Activated naive CD4-positive, alpha-beta T cell treated with anti-CD3 and anti-CD28 coated beads for 36 hours (primary cell): ENCODE measurements around the gene CTSV. TPM values are rescaled to one million over a fixed set of nuclear protein-coding genes. Genes with fewer than 3 reads are reported as not detected.
A peak's percentile ranks its signal among the peaks of the same experiment; 100 is the strongest.
"Not testable (repeated sequence)": the region's sequence is repeated elsewhere in the genome, so short reads cannot be mapped to it uniquely, and the experiment has no call there.

Source experiments
- CTCF ChIA-PET: fragments of 350-600 bp; sonication (Branson Sonifier 250); formaldehyde crosslinking; loops from one replicate; lab custom pipeline; 2021; ENCODE audit warnings: antibody characterized with exemption; lab: Charles Lee
- DNase-seq: peaks from one replicate; pipeline ENCODE4 v3.0.0-alpha.2; 2020
- H3K27ac Mint-ChIP-seq: one replicate; pipeline ENCODE4 v1.8.0; 2021; ENCODE audit warnings: mild to moderate bottlenecking, mixed read lengths
- H3K27me3 Mint-ChIP-seq: one replicate; pipeline ENCODE4 v1.8.0; 2021; ENCODE audit warnings: low read depth, mixed read lengths
- H3K36me3 Mint-ChIP-seq: one replicate; pipeline ENCODE4 v1.8.0; 2021; ENCODE audit warnings: low read depth, mixed read lengths
- H3K4me1 Mint-ChIP-seq: one replicate; pipeline ENCODE4 v1.8.0; 2021; ENCODE audit warnings: low read depth, mixed read lengths
- H3K4me3 Mint-ChIP-seq: one replicate; pipeline ENCODE4 v1.8.0; 2021; ENCODE audit warnings: mild to moderate bottlenecking, moderate library complexity, mixed read lengths
- H3K9me3 Mint-ChIP-seq: one replicate; pipeline ENCODE4 v1.8.0; 2021; ENCODE audit warnings: mixed read lengths
- intact Hi-C: fragments of 100-400 bp; cut with micrococcal nuclease; formaldehyde crosslinking; loops from one replicate; pipeline ENCODE4 v1.15.1; 2023
- total RNA-seq, 2 experiments: library from RNA; stranded (reverse); gene quantifications; one replicate each; pipeline ENCODE4 v1.2.3, GENCODE V29; 2021

Gene CTSV
- total RNA-seq, 2 experiments from 2014 or later: 0.95 to 1.2 TPM

GRCh38 chr9:97067490-97067889 is 28.5 kb upstream of the CTSV start:
- Mint-ChIP-seq H3K4me3 (no peak overlapping the region), H3K9me3 (peaks cover 11% of the 10 kb centered on the region), H3K36me3 (peaks cover 1% of the 10 kb centered on the region), H3K27me3 (peaks cover 18% of the 10 kb centered on the region), H3K27ac (no peak overlapping the region), H3K4me1 (peaks cover 9% of the 10 kb centered on the region)
- CTCF ChIA-PET: no interaction called here
- intact Hi-C loops: no loop called here
- no peak for DNase-seq

DNA sequence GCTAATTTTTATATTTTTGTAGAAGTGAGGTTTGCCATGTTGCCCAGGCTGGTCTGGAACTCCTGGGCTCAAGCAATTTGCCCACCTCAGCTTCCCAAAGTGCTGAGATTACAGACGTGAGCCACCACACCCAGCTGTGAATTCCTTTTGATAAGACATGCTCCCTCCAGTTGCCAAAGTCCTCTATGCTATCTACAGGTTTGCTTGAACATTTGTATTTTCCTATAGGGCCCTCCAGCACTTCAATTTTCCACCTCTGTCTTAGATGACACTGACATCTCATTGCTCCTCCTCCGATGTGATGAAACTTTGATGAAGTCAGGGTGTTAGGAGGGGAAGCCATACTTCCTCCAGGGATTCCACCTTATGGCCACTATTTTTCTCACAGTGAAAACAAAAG is 25.2 kb upstream of the CTSV start:
- H3K4me1 Mint-ChIP-seq: peaks cover 15% of the 10 kb centered on the region
- H3K4me3 Mint-ChIP-seq: no peak overlapping the region
- peaks cover 11% of the 10 kb centered on the region for H3K9me3 Mint-ChIP-seq
- peaks cover 14% of the 10 kb centered on the region for H3K27me3 Mint-ChIP-seq
- no peak overlapping the region for H3K27ac Mint-ChIP-seq
- intact Hi-C loops: loop anchor here (5.0 kb wide), 1 partner anchor 587 kb away; no protein-coding TSS in a partner anchor
- peaks cover 1% of the 10 kb centered on the region for H3K36me3 Mint-ChIP-seq
- CTCF ChIA-PET: no interaction called here
- DNase-seq: no peak

DNA sequence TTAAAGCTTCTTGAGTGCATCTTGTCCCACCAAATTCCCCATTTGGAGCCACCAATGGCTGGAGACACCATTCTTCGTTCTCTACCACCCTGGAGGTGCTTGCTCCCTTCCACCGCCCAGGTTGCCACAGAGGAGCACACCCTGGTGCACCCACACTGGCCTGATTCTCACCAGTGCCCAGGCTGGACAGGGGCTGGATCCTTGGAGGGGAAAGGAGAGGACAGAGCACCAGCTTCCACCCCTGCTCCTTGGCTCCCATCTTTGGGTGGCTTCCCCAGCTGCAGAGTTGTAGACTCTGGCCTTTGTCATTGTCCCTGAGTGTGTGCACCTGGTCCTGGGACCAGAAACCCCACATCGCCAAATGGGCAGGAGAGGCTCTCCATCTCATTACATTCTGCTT is 21.9 kb upstream of the CTSV start:
- CTCF ChIA-PET: no interaction called here
- peaks cover 2% of the 10 kb centered on the region for H3K9me3 Mint-ChIP-seq
- no peak overlapping the region for H3K27ac Mint-ChIP-seq

GRCh38 chr9:97059626-97060025 is 20.7 kb upstream of the CTSV start:
- intact Hi-C loops: loop anchor here (5.0 kb wide), 1 partner anchor 582 kb away; no protein-coding TSS in a partner anchor
- Mint-ChIP-seq H3K36me3 (no peaks in the 10 kb centered on the region), H3K4me3 (no peak overlapping the region), H3K9me3 (no peaks in the 10 kb centered on the region), H3K27ac (no peak overlapping the region), H3K4me1 (peaks cover 15% of the 10 kb centered on the region), H3K27me3 (peaks cover 11% of the 10 kb centered on the region)
- DNase-seq: no peak
- CTCF ChIA-PET: no interaction called here

More for the DNA sequence above, 21.9 kb upstream of the CTSV start:
- Mint-ChIP-seq H3K4me1 (peaks cover 15% of the 10 kb centered on the region), H3K4me3 (no peak overlapping the region), H3K36me3 (peaks cover 1% of the 10 kb centered on the region), H3K27me3 (peaks cover 7% of the 10 kb centered on the region)
- intact Hi-C loops: loop anchor here (5.0 kb wide), 1 partner anchor 583 kb away; no protein-coding TSS in a partner anchor
- no peak for DNase-seq

GRCh38 chr9:97057651-97058050 is 18.7 kb upstream of the CTSV start:
- intact Hi-C loops: no loop called here
- Mint-ChIP-seq H3K27ac (no peak overlapping the region), H3K36me3 (no peaks in the 10 kb centered on the region), H3K4me1 (peaks cover 8% of the 10 kb centered on the region), H3K9me3 (no peaks in the 10 kb centered on the region), H3K4me3 (no peak overlapping the region), H3K27me3 (peaks cover 18% of the 10 kb centered on the region)
- no peak for DNase-seq
- CTCF ChIA-PET: no interaction called here

DNA sequence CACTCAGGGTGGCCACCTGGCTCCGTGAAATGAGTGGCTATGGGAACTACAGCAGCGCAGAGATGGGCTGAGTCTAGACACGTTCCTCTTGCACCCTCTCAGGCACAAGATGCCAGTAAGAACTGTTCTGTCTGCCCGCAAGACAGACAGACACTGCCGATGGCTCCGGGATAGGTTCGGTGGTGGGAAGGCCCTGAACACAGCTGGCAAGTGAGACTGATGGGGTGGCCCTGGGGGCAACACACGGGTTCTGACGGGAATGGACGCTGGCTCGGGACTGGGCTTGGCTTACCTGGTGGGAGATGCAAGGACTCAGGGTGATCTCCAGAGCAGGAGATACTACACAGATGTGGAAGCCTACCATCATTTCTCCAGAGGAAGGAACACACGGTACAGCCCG is 16.9 kb upstream of the CTSV start:
- H3K27me3 Mint-ChIP-seq: peaks cover 21% of the 10 kb centered on the region
- DNase-seq, H3K4me3 Mint-ChIP-seq, H3K9me3 Mint-ChIP-seq, H3K4me1 Mint-ChIP-seq, intact Hi-C loops, CTCF ChIA-PET, H3K27ac Mint-ChIP-seq, H3K36me3 Mint-ChIP-seq: not testable (repeated sequence)

- Mint-ChIP-seq H3K27me3 (peaks cover 18% of the 10 kb centered on the region), H3K27ac (no peak overlapping the region), H3K4me3 (no peak overlapping the region), H3K36me3 (no peaks in the 10 kb centered on the region), H3K4me1 (no peaks in the 10 kb centered on the region), H3K9me3 (no peaks in the 10 kb centered on the region)
- DNase-seq: no peak
- CTCF ChIA-PET: no interaction called here
- intact Hi-C loops: no loop called here
These were observed 14.8 kb upstream of the CTSV start for GRCh38 chr9:97053717-97054116.

- CTCF ChIA-PET: no interaction called here
- DNase-seq: no peak
- intact Hi-C loops: no loop called here
These were observed 13.8 kb upstream of the CTSV start for GRCh38 chr9:97052735-97053134.

DNA sequence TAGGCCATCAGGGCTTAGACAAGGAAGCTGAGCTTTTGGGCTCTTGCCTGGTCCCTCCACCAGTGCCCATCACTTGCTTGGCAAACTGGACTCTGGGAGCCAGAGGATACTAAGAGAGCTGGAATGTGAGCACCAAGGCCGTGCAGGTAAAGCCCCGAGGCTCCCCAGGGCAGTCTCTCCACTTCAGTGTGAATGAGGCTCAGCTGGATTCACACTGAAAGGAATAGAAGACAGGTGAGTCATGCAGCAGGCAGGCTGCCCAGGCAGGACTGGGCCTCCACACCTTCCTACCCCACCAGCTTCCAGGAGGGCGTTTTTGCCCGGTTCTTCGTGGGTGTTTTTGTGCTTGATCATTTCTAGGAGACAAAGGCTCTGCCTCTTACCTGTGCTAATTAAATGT is 7.3 kb upstream of the CTSV start:
- H3K27me3 Mint-ChIP-seq: peaks cover 31% of the 10 kb centered on the region
- H3K9me3 Mint-ChIP-seq: no peaks in the 10 kb centered on the region
- H3K4me3 Mint-ChIP-seq: no peak overlapping the region
- no peaks in the 10 kb centered on the region for H3K4me1 Mint-ChIP-seq
- CTCF ChIA-PET: no interaction called here
- no peaks in the 10 kb centered on the region for H3K36me3 Mint-ChIP-seq
- DNase-seq: no peak
- no peak overlapping the region for H3K27ac Mint-ChIP-seq
- intact Hi-C loops: no loop called here

More at GRCh38 chr9:97052735-97053134, 13.8 kb upstream of the CTSV start:
- peaks cover 18% of the 10 kb centered on the region for H3K27me3 Mint-ChIP-seq
- no peaks in the 10 kb centered on the region for H3K4me1 Mint-ChIP-seq
- no peak overlapping the region for H3K27ac Mint-ChIP-seq
- no peaks in the 10 kb centered on the region for H3K36me3 Mint-ChIP-seq
- H3K9me3 Mint-ChIP-seq: no peaks in the 10 kb centered on the region
- no peak overlapping the region for H3K4me3 Mint-ChIP-seq

GRCh38 chr9:97045300-97045699 is 6.4 kb upstream of the CTSV start:
- intact Hi-C loops: no loop called here

GRCh38 chr9:97041898-97042297 is 3.0 kb upstream of the CTSV start:
- Mint-ChIP-seq H3K27ac (no peak overlapping the region), H3K9me3 (no peaks in the 10 kb centered on the region), H3K4me3 (no peak overlapping the region), H3K4me1 (peaks cover 2% of the 10 kb centered on the region), H3K36me3 (no peaks in the 10 kb centered on the region), H3K27me3 (peaks cover 49% of the 10 kb centered on the region)
- DNase-seq: no peak
- intact Hi-C loops: no loop called here
- CTCF ChIA-PET: interaction anchor here (0.6 kb wide), 1 partner anchor 401 kb away, joined by 3 read pairs; no protein-coding TSS in a partner anchor

More at GRCh38 chr9:97045300-97045699, 6.4 kb upstream of the CTSV start:
- Mint-ChIP-seq H3K36me3 (no peaks in the 10 kb centered on the region), H3K27me3 (peaks cover 29% of the 10 kb centered on the region), H3K4me1 (no peaks in the 10 kb centered on the region), H3K9me3 (no peaks in the 10 kb centered on the region), H3K4me3 (no peak overlapping the region), H3K27ac (no peak overlapping the region)
- DNase-seq: no peak
- CTCF ChIA-PET: no interaction called here

DNA sequence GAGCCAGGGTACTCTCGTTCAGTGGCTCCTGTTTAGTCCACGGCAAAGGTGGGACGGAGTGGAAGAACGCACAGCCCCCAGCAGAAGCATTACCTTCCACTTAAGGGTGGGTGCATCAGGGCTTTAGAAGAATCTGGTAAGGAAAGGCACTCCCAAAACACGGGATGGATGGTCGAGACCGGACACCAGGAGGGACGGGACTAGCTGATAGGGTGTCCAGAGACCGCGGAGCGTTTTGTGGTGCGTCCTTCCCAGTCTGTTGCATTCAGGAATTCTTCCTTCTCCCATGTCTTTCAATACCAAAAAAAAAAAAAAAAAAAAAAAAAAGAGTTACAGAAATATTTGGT is 545 bp upstream of the CTSV start:
- CTCF ChIA-PET: no interaction called here
- Mint-ChIP-seq H3K4me3 (peak overlapping the region; percentile 85), H3K27me3 (peaks cover 48% of the 10 kb centered on the region), H3K4me1 (peaks cover 2% of the 10 kb centered on the region), H3K9me3 (no peaks in the 10 kb centered on the region), H3K27ac (no peak overlapping the region), H3K36me3 (no peaks in the 10 kb centered on the region)
- intact Hi-C loops: loop anchor here (1.0 kb wide), 1 partner anchor 23 kb away; no protein-coding TSS in a partner anchor
- DNase-seq: no peak

DNA sequence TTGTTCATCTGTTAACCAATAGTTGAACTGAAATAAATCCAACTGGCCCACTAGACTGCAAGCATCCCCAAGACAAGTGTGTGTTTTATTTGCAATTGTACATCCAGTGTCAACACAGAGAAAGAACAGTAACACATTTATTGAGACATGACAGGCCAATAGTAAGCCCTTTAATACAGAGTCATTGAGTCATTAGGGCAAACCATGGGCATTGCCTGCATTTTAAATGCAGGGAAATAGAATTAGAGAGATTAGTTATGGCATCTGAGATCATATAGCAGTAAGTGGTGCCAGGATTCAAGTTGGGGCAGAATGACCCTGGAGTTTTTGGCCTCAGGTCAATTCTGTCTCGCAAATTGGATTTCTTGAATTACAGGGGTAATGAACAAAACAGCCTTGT is 15.4 kb downstream of the CTSV start:
- intact Hi-C loops, H3K4me1 Mint-ChIP-seq, DNase-seq, H3K27ac Mint-ChIP-seq, H3K4me3 Mint-ChIP-seq, CTCF ChIA-PET, H3K9me3 Mint-ChIP-seq, H3K27me3 Mint-ChIP-seq, H3K36me3 Mint-ChIP-seq: not testable (repeated sequence)
